Measurements from ENCODE around the gene KISS1R.

KISS1R gene

GRCh38 chr19:947707-948539, 30.8 kb downstream of the KISS1R start:
- DNase-seq (ENCODE audit: low read depth): no peak
- TF ChIP-seq, protein P1, sequence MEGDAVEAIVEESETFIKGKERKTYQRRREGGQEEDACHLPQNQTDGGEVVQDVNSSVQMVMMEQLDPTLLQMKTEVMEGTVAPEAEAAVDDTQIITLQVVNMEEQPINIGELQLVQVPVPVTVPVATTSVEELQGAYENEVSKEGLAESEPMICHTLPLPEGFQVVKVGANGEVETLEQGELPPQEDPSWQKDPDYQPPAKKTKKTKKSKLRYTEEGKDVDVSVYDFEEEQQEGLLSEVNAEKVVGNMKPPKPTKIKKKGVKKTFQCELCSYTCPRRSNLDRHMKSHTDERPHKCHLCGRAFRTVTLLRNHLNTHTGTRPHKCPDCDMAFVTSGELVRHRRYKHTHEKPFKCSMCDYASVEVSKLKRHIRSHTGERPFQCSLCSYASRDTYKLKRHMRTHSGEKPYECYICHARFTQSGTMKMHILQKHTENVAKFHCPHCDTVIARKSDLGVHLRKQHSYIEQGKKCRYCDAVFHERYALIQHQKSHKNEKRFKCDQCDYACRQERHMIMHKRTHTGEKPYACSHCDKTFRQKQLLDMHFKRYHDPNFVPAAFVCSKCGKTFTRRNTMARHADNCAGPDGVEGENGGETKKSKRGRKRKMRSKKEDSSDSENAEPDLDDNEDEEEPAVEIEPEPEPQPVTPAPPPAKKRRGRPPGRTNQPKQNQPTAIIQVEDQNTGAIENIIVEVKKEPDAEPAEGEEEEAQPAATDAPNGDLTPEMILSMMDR (IDR thresholded peaks at IDR 0.05; ENCODE audit: low read length, missing control alignments): no peak

DNA sequence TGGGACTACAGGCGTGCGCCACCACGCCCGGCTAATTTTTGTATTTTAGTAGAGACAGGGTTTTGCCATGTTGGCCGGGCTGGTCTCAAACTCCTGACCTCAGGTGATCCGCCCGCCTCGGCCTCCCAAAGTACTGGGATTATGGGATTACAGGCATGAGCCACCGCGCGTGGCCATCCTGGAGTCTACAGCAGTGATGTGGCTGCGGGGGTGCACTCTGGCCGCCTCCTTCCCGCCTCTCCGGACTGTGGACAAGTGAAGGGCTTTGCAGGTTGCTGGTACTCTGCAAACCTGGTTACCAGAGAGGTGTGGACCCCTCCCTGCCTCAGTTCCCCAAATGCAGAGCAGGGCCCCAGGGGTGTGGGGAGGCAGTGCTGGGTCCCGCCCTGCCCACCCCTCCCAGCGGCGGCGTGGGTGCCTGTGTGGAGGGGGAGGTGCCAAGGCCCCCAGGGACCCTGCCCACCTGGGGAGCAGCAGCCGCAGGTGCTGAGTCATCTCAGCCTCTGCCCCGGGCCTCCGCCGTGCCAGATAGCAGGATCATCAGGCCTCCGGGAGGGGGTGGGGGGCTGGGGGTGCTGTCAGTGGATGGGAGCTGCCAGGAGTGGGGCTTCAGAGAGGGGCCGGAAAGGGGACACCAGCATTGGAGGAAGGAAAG, 31.8 kb downstream of the KISS1R start:
- DNase-seq (ENCODE audit: low read depth): no peak
- H3K4me3 ChIP-seq (replicated peaks; ENCODE audit: low read depth, low read length): no peak overlapping the region
- TF ChIP-seq, protein P1 (IDR thresholded peaks at IDR 0.05; ENCODE audit: low read length, missing control alignments): no peak

More at GRCh38 chr19:947707-948539, 30.8 kb downstream of the KISS1R start:
- no peak overlapping the region for H3K4me3 ChIP-seq (replicated peaks; ENCODE audit: low read depth, low read length)

- no peak for DNase-seq (ENCODE audit: low read depth)
- no peak overlapping the region for H3K4me3 ChIP-seq (replicated peaks; ENCODE audit: low read depth, low read length)
- TF ChIP-seq, protein P1 (IDR thresholded peaks at IDR 0.05; ENCODE audit: low read length, missing control alignments): no peak
These were observed 33.4 kb downstream of the KISS1R start for GRCh38 chr19:950352-951066.

DNA sequence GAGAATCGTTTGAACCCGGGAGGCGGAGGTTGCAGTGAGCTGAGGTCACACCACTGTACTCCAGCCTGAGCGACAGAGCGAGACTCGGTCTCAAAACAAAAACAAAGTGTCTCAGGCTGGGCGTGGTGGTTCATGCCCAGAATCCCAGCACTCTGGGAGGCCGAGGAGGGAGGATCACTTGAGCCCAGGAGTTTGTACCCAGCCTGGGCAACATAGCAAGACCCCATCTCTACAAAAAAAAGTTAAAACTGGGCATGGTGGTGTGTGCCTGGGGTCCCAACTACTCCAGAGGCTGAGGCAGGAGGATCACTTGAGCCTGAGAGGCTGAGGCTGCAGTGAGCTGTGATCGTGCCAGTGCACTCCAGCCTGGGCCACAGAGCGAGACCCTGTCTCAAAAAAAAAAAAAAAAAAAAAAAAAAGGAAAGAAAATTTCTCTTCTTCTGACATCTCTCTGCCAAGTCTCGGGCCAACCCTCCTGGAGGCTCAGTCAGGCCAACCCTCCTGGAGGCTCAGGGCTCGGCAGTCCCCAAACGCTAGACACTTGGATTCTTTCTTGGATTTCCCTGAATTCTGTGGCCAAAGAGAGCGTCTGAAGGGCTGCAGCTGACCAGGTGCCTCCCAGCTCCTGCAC, 35.0 kb downstream of the KISS1R start:
- H3K4me3 ChIP-seq (replicated peaks; ENCODE audit: low read depth, low read length): no peak overlapping the region
- DNase-seq (ENCODE audit: low read depth): no peak

DNA sequence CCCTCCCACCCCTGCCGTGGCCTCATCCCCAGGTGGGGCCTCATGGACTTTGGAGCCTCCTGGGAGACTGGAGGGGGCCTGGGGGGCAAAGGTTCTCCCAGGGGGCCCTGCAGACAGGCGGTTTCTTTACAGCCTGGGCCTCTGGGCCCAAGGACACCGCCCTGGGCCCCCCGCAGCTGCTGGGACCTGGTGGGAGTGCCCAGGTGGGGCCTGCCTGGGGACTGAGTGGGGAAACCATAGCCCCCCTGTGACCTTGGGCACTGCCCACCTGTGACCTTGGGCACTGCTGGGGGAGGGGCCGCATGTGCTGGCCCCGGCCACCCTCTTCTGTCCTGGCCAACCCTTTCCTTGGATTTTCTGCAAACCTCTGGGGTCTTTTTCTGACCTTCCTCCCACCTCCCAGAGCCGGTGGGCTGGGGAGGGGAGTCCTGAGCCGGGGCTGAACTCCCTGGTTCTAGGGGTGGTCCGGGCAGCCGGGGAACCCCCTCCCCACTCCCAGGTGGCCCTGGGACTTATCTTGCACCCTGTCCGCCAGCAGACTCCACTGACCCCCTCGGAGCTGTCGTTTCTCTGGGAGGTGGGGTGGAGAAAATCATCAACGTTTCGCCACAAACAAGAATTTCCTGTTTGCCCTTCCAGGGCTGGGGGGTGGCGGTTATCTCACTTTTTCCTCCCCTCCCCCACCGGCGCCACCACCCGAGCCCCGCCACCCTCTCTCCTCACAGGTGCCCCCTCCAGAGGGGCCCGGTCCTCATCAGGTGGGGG, 35.7 kb downstream of the KISS1R start:
- H3K4me3 ChIP-seq (replicated peaks; ENCODE audit: low read depth, low read length): peak overlapping the region; percentile 7
- DNase-seq (ENCODE audit: low read depth): peak; percentile 40
- TF ChIP-seq, protein P1 (IDR thresholded peaks at IDR 0.05; ENCODE audit: low read length, missing control alignments): no peak

More for the DNA sequence above, 35.0 kb downstream of the KISS1R start:
- TF ChIP-seq, protein P1 (IDR thresholded peaks at IDR 0.05; ENCODE audit: low read length, missing control alignments): no peak

Data from fibroblast of pulmonary artery (primary cell).